SU-DHL-6 (cell line): ENCODE results near the gene CCAR1.

ENCODE experiments used
- H2AFZ ChIP-seq: fragments of 200-600 bp; sonication (generic); 2 replicates; pipeline ENCODE4 v1.6.1; 2014; ENCODE audit warnings: low read depth, mild to moderate bottlenecking, moderate library complexity, mixed read lengths, antibody characterized with exemption, low read length; ENCODE audit not compliant: severe bottlenecking
- H3F3A ChIP-seq: fragments of 200-600 bp; shearing (Covaris generic); 2 replicates; pipeline ENCODE4 v1.6.0; 2016; ENCODE audit warnings: antibody characterized with exemption, mild to moderate bottlenecking; ENCODE audit not compliant: insufficient read depth
- H3K27ac ChIP-seq: fragments of 200-600 bp; sonication (generic); 2 replicates; pipeline ENCODE4 v1.5.1; 2016; ENCODE audit warnings: low read depth, mild to moderate bottlenecking, low read length, moderate library complexity, mixed read lengths
- H3K27me3 ChIP-seq: fragments of 200-600 bp; sonication (generic), shearing (Covaris generic); 2 replicates; pipeline ENCODE4 v1.6.0; 2014; ENCODE audit warnings: mild to moderate bottlenecking, low read length
- H3K36me3 ChIP-seq: fragments of 200-600 bp; sonication (generic); 2 replicates; pipeline ENCODE4 v1.6.1; 2014; ENCODE audit warnings: mild to moderate bottlenecking, low read length, mixed read lengths
- H3K4me2 ChIP-seq: fragments of 300-600, 200-600 bp; shearing (Covaris generic), sonication (generic); 2 replicates; pipeline ENCODE4 v1.6.0; 2014; ENCODE audit warnings: low read length, low read depth, mild to moderate bottlenecking; ENCODE audit not compliant: poor library complexity, severe bottlenecking
- H3K4me3 ChIP-seq: fragments of 200-600 bp; sonication (generic); 2 replicates; pipeline ENCODE4 v1.5.1; 2014; ENCODE audit warnings: antibody characterized with exemption, low read length, mild to moderate bottlenecking, mixed read lengths; ENCODE audit not compliant: insufficient read depth, poor library complexity, severe bottlenecking
- H3K79me2 ChIP-seq: fragments of 200-600 bp; sonication (generic); 2 replicates; pipeline ENCODE4 v1.6.1; 2014; ENCODE audit warnings: mild to moderate bottlenecking, low read length, moderate library complexity; ENCODE audit not compliant: insufficient read depth
- H3K9ac ChIP-seq: fragments of 200-600 bp; sonication (generic); 2 replicates; pipeline ENCODE4 v1.7.0; 2014; ENCODE audit warnings: mild to moderate bottlenecking, low read length
- H3K9me2 ChIP-seq: fragments of 200-600 bp; sonication (generic); replicated peaks from 2 replicates; pipeline ENCODE4 v1.6.1; 2014; ENCODE audit warnings: low read length; ENCODE audit not compliant: insufficient read depth
- H3K9me3 ChIP-seq: fragments of 200-600 bp; sonication (generic); 2 replicates; pipeline ENCODE4 v1.6.1; 2014; ENCODE audit warnings: low read length, mixed read lengths; ENCODE audit not compliant: insufficient read depth
- H4K20me1 ChIP-seq: fragments of 200-600 bp; sonication (generic); 2 replicates; pipeline ENCODE4 v1.6.1; 2014; ENCODE audit warnings: low read depth, mild to moderate bottlenecking, antibody characterized with exemption, low read length, moderate library complexity, mixed read lengths
- EZH2phosphoT487 ChIP-seq: fragments of 200-600 bp; sonication (generic), shearing (Covaris generic); conservative IDR thresholded peaks from 2 replicates; pipeline ENCODE4 v1.6.1; 2018; ENCODE audit warnings: mild to moderate bottlenecking, antibody characterized with exemption, low read length, moderate library complexity, mixed read lengths
- TF ChIP-seq, protein P1 (sequence below): fragments of 200-600 bp; sonication (generic); IDR thresholded peaks from one replicate; pipeline ENCODE4 v1.5.1; 2017; ENCODE audit warnings: antibody characterized with exemption, mild to moderate bottlenecking, low read length, moderate library complexity; ENCODE audit not compliant: insufficient read depth, poor library complexity, severe bottlenecking

CCAR1 gene

DNA sequence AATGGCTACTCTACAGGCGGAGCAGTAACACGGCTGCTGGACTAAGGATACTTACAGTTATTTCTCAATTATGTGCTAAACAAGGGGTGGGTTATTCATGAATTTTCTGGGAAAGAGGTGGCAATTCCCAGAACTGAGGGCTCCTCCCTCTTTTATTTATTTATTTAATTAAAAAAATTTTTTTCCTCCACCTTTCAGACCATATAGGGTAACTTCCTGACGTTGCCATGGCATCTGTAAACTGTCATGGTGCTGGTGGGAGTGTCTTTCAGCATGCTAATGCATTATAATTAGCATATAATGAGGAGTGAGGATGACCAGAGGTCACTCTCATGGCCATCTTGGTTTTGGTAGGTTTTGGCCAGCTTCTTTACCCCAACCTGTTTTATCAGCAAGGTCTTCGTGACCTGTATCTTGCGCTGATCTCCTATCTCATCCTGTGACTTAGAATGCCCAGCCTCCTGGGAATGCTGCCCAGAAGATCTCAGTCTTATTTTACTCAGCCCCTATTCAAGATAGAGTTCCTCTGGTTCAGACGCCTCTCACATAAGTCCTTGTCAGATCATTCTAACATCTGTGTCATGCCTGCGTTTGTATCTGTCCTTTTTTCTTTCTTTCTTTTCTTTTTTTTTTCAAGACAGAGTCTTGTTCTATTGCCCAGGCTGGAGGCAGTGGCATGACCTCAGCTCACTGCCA is 90.4 kb downstream of the CCAR1 start:
- no peak for TF ChIP-seq EZH2phosphoT487
- TF ChIP-seq, protein P1, sequence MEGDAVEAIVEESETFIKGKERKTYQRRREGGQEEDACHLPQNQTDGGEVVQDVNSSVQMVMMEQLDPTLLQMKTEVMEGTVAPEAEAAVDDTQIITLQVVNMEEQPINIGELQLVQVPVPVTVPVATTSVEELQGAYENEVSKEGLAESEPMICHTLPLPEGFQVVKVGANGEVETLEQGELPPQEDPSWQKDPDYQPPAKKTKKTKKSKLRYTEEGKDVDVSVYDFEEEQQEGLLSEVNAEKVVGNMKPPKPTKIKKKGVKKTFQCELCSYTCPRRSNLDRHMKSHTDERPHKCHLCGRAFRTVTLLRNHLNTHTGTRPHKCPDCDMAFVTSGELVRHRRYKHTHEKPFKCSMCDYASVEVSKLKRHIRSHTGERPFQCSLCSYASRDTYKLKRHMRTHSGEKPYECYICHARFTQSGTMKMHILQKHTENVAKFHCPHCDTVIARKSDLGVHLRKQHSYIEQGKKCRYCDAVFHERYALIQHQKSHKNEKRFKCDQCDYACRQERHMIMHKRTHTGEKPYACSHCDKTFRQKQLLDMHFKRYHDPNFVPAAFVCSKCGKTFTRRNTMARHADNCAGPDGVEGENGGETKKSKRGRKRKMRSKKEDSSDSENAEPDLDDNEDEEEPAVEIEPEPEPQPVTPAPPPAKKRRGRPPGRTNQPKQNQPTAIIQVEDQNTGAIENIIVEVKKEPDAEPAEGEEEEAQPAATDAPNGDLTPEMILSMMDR, result no peak
- Histone ChIP-seq H3K36me3 (no peaks in the 10 kb centered on the region), H3K9me3 (no peaks in the 10 kb centered on the region), H3K4me3 (no peak overlapping the region), H3K9ac (no peak overlapping the region), H3K79me2 (no peaks in the 10 kb centered on the region), H3F3A (no peaks in the 10 kb centered on the region), H2AFZ (no peak overlapping the region), H3K27me3 (no peaks in the 10 kb centered on the region), H4K20me1 (no peaks in the 10 kb centered on the region), H3K27ac (no peak overlapping the region), H3K4me2 (no peak overlapping the region), H3K9me2 (no peaks in the 10 kb centered on the region)

DNA sequence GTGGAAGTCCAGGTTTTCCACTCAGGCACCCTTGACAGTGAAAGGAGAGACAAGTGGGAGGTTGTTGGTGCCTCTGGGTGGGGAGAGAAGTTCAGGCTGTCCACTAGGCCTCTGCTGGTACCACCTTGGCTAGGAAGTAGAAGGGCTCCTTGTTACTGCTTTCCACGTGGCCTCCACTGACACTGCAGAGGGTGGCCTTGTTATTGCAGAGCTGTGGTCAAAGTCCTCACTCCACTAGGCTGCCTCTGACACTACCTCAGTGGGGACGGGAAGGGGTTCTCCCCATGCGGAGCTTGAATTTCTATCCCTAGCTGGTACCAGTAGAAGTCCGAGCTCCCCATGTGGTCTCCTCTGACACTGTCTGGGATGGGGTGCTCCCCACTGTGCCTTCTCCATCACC is 91.4 kb downstream of the CCAR1 start:
- no peak overlapping the region for H3K9ac ChIP-seq
- no peak for TF ChIP-seq EZH2phosphoT487
- TF ChIP-seq, protein P1, result no peak
- H3K79me2 ChIP-seq, result no peaks in the 10 kb centered on the region
- H3K27ac ChIP-seq, result no peak overlapping the region
- H2AFZ ChIP-seq, result no peak overlapping the region
- H4K20me1 ChIP-seq, result no peaks in the 10 kb centered on the region
- H3K9me3 ChIP-seq, result no peaks in the 10 kb centered on the region
- H3K9me2 ChIP-seq, result no peaks in the 10 kb centered on the region
- no peaks in the 10 kb centered on the region for H3F3A ChIP-seq
- H3K27me3 ChIP-seq, result no peaks in the 10 kb centered on the region
- H3K4me2 ChIP-seq, result no peak overlapping the region
- H3K4me3 ChIP-seq, result no peak overlapping the region
- no peaks in the 10 kb centered on the region for H3K36me3 ChIP-seq

DNA sequence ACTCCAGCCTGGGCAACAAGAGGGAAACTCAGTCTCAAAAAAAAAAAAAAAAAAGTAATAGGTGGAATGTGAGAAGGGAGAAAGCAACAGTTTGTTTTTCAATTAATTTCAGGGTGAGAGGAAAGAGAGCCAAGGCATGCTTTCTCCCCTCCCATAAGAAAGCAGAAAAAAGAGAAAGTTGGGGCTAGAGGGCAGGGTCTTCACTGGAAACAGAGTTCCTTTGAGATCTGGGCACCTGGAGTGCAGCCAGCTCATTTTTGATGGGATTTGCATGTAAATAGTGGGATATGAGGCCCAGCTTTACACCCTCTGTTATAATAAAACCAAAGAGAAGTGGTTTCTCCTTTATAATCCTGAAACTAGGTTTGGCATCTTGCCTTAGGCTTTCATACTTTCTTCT is 92.5 kb downstream of the CCAR1 start:
- H3K79me2 ChIP-seq, result no peaks in the 10 kb centered on the region
- H3K27me3 ChIP-seq, result no peaks in the 10 kb centered on the region
- no peaks in the 10 kb centered on the region for H3F3A ChIP-seq
- H3K27ac ChIP-seq, result no peak overlapping the region
- H3K9ac ChIP-seq, result no peak overlapping the region
- no peaks in the 10 kb centered on the region for H3K36me3 ChIP-seq
- no peak for TF ChIP-seq EZH2phosphoT487
- TF ChIP-seq, protein P1, result no peak
- no peaks in the 10 kb centered on the region for H3K9me2 ChIP-seq
- no peak overlapping the region for H3K4me3 ChIP-seq
- H4K20me1 ChIP-seq, result no peaks in the 10 kb centered on the region
- H3K9me3 ChIP-seq, result no peaks in the 10 kb centered on the region
- H2AFZ ChIP-seq, result no peak overlapping the region
- H3K4me2 ChIP-seq, result no peak overlapping the region
